HG03342 (cell line): ENCODE data around the gene HPSE.
"Not testable (repeated sequence)": the region's sequence is repeated elsewhere in the genome, so short reads cannot be mapped to it uniquely, and the experiment has no call there.

Experiments used
- ATAC-seq: cut with Tn5 transposase; IDR thresholded peaks from one replicate; pipeline ENCODE4 v1.9.1; 2021; ENCODE audit warnings: mild to moderate bottlenecking, moderate library complexity; ENCODE audit not compliant: unreplicated experiment

The HPSE gene

DNA sequence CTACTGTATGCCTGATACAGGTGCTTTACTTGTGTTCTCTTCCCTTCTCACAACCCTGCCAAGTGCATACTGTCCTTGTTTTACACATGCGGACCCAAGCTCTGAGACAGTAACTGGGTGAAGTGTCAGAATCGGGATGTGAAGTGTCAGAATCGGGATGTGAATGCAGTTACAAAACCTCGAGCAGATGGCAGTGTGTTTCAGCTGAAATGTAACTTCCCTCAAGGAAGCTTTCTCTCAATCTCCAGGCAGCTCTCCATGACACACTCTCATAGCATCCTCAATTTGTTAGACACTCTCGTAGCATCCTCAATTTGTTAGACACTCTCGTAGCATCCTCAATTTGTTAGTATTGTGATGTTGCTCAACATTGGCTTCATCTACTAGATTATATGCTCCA lies 1.1 kb upstream of the HPSE start:
- no peak for ATAC-seq

- ATAC-seq: no peak
Observed at GRCh38 chr4:83331956-83332355, 2.7 kb downstream of the HPSE start.

DNA sequence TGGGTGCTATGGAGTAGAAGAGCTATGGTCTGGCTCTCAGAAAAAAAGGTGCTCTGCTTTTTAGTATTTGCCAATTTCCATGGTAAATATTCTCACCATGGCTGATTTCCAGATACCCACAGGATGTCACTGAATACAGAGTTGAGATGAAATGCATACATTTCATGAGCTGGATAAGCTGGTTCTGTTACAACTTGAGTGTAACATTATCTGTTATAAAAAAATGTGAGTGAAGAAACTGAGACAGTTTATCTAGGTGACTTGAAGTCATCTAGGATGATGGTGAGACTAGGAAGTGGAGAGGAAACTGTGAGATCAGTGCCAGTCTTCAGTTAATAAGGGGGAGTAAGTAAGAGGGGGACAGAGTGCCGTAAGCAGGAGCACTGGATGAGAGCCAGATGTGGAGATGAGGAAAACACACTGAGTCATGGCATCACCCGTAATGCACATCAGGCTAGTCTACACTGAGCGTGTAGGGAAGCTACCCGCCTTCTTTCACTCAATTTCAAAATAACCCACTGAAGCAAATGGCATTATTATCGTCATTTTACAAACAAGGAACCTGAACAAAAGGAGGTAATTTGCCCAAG lies 5.0 kb downstream of the HPSE start:
- ATAC-seq: no peak

DNA sequence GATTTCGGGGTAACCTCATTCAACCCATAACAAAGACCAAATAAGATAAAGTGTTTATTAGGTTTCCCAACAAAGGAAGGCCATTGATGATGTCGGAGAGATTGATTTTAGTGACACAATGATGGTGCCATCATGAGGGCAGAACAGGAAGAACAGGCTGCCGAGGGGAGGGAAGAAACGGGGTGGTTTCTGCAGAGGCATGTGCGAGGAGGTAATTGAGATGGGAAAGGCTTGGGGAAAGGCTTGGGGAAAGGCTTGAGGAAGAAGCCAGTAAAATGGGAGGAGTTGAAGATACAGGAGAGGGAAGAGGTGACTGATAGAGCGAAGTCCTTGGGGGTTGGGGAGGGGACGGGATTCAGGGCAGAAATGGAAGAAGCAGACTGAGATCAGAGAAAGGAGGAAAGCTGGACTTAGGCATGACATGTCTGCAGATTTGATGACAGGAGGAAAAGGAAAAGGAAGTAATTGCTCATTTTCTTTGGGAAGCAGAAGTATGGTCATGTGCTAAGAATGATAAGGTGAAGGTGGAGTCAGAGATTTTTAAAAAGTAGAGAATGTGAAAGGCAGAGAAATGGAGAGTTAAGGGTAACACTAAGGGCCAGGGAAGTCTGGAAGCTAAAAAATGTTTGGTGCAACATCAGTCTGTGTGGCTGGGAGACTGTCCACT lies 6.0 kb downstream of the HPSE start:
- ATAC-seq: no peak

DNA sequence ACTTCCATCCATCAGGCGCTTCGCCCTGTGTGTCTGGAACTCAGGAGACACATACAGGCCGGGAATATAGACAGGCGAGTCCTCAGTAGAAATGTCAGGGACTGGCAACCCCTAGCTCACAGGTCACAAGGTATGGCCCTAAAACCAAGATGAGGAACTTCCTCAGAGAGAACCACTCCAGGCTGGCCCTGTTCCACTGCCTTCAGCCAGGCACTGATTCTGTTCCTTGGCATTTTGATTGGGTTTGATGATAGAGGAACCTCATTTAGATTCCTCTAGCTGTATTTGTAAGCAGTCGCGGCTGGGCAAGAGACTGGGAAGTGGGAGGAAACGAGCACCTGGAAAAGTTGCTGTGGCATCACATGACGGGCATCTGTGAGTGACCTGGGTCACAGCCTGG lies 8.1 kb downstream of the HPSE start:
- ATAC-seq: no peak

- not testable (repeated sequence) for ATAC-seq
Observed at GRCh38 chr4:83325306-83325705, 9.3 kb downstream of the HPSE start.

DNA sequence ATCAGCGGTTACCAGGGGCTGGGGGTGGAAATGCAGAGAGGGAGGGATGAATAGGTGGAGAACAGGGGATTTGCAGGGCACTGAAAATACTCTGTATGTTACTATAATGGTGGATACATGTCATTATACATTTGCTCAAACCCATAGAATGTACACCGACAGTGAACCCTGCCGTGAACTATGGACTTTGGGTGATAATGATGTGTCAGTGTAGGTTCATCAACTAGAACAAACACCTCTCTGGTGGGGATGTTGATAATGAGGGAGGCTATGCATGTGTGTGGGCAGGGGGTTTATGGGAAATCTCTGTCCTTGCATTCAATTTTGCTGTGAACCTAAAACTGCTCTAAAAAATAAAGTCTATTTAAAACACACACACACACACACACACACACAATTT lies 11.5 kb downstream of the HPSE start:
- ATAC-seq: no peak

DNA sequence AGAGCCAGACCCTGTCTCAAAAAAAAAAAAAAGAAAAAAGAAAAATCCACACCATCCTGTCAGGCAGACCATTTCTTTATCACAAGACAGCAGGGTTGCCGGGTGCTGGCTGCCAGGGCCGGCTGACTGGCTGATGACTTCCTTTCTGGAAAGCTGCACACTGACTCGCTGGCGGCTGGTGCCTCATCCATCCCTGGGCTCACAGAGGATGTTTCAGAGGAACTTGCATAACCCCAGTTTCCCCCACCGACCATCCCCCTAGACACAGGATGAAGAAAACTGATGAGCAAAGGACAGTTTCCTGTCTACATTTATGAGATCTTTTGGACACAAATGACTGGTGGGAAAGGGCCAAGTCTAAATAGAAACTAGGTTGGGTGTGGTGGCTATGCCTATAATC lies 14.1 kb downstream of the HPSE start:
- ATAC-seq: no peak

GRCh38 chr4:83318666-83319065 lies 16.0 kb downstream of the HPSE start:
- ATAC-seq: no peak

GRCh38 chr4:83317671-83318070 lies 17.0 kb downstream of the HPSE start:
- ATAC-seq: no peak

DNA sequence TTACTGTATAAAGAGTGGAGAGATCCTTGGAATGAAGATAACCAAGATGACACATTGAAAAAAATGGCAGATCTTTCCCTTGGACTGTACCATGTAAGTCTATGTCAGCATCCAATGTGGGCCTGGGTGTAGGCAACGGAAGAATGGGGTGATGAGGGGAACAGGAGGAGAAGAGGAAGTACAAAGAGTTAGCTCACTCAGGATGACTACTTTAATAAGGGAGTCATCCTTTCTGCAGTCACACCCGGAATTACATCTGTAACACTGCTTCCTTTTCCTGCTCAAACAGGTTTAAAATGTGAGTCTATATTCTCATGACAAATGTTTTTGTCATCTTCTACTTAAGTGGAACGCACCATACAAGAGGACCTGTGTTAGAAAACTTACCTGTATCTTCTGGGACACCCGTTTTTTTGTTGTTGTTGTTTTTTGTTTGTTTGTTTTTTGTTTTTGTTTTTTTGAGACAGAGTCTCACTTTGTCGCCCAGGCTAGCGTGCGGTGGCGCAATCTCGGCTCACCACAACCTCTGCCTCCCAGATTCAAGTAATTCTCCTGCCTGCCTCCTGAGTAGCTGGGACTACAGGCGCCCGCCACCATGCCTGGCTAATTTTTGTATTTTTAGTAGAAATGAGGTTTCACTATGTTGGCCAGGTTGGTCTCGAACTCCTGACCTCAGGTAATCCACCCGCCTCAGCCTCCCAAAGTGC lies 18.0 kb downstream of the HPSE start:
- ATAC-seq: no peak

DNA sequence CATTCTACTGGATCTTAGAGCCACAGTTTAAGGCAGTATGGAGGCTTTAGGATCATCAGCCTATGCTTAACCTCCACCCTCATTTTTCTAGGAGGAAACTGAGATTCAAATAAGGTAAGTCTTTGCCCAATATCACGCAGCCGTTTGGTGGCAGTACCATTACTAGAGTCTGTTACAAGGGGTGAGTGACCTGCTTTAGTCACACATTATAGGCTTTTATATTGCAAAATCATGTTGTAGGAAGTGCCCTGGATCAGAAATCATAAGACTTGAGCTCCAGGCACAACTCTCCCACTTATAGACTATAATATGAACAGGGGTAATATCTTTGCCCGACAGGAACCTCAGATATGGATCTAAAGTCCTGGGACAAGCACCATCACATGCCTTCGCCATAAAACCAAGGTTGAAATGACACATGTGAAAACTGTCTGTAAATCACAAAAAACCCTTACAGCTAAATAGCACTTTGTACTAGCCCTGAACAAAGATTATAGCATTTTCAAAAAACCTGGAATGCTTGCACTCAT lies 19.2 kb downstream of the HPSE start:
- ATAC-seq: no peak

GRCh38 chr4:83308672-83309071 lies 26.0 kb downstream of the HPSE start:
- no peak for ATAC-seq

- no peak for ATAC-seq
Observed at GRCh38 chr4:83307920-83308319, 26.7 kb downstream of the HPSE start.

DNA sequence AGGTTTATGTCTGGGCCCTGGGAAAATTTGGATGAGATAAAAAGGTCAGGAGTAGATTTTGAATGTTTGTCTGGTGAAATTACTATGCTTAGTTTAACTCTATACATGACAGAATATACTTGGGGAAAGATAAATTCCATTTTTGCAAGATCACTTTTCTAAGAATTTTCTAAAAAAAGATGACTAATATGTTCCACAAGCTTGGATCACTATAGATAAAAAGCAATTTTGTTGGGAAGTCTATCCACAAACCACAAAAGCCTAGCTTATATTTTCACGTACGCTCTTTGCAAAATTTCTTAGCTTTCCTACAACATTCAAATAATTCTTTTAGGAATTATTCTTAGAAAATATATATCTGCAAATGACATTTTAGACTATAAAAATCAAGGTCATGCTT lies 29.5 kb downstream of the HPSE start:
- ATAC-seq: no peak

DNA sequence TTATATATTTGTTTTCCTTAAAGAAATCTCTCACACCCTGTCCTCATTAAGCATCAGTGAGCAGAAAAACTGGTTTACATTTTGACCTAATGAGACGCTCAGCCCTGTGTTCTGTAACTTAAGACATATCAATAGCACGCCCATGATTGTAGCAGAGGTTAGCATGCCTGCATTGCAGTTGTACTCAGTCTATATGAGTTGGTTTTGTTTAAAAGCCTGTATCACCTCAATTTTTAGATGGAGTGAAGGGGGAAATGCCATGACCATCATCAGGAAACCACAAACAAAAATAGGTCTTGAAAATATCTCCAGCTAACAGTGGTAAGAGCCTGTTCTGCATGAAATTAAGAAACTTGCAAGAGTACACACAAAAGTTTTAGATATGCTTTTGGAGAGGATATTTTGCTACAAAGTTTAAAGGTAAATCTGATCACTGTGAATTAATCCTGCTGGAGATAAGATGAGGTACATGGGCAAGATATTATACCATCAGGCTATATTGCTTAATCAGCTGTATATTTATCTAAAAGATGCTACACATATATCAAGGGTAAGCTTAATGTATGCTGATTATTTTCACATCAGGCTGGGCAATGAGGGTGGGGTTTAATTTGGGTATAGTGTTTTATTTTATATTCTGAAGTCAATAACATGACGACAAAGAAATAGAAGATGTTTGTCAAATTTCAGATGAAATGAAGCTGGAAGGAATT lies 36.9 kb downstream of the HPSE start:
- no peak for ATAC-seq

DNA sequence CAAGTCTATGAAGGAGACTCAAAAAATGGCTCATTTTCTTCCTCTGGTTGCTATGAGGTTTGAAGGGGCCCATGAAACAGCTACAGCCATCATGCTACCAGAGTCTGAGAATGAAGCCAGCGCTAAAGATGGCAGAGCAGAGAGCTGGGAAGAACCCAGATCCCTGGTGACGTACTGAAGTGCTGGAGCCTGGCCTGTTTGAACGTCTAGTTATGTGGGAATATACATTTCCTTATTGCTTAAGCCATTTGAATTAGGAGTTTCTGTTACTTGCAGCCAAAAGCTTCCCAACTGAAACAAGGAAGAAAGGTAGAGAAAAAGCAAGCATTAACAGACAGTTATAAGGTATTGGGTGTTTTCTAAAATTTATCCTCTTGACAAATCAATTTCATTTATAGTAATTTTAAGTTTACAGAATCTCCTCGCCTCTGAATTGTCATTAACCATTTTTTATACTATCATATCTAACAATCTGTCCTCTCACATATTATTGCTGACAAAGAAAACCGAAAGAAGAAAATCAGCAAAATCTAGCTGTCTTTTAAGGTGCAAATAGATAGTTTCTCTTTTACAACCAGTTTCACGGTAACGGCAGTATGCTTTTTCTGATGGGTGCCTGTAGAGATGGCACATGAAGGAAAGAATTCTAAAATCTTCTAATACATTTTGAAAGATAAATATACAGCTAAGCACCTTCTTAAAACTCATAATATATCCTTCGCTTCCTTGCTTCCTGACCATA lies 41.2 kb downstream of the HPSE start:
- no peak for ATAC-seq

DNA sequence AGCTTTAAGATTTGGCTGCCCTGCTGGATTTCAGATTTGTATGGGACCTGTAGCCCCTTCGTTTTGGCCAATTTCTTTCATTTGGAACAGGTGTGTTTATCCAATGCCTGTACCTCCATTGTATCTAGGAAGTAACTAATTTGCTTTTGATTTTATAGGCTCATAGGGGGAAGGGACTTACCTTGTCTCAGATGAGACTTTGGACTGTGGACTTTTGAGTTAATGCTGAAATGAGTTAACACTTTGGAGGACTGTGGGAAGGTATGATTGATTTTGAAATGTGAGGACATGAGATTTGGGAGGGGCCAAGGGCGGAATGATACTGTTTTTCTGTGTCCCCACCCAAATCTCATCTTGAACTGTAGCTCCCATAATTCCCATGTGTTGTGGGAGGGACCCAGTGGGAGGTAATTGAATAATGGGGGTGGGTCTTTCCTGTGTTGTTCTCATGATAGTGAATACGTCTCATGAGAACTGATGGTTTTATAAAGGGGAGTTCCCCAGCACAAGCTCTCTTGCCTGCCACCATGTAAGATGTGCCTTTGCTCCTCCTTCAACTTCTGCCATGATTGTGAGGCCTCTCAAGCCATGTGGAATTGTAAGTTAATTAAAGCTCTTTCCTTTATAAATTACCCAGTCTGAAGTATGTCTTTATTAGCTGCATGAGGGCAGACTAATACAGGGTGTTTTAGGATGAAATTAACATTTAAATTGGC lies 44.4 kb downstream of the HPSE start:
- not testable (repeated sequence) for ATAC-seq

DNA sequence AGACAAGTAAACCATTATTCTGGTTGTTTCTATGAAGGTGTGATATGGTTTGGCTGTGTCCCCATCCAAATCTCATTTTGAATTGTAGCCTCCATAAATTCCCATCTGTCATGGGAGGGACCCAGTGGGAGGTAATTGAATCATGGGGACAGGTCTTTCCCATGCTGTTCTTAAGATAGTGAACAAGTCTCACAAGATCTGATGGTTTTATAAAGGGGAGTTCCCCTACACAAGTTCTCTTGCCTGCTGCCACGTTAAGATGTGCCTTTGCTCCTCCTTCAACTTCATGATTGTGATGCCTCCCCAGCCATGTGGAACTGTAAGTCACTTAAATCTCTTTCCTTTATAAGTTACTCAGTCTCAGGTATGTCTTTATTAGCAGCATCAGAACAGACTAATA lies 46.3 kb downstream of the HPSE start:
- not testable (repeated sequence) for ATAC-seq

- no peak for ATAC-seq
Observed at GRCh38 chr4:83285055-83285407, 49.6 kb downstream of the HPSE start.
